ENCODE measurements around the gene GLTP. TPM values are rescaled to one million over a fixed set of nuclear protein-coding genes. Genes with fewer than 3 reads are reported as not detected.

GLTP gene
- total RNA-seq, 2 donors from 2014 or later = 15.2 to 20.9 TPM

DNA sequence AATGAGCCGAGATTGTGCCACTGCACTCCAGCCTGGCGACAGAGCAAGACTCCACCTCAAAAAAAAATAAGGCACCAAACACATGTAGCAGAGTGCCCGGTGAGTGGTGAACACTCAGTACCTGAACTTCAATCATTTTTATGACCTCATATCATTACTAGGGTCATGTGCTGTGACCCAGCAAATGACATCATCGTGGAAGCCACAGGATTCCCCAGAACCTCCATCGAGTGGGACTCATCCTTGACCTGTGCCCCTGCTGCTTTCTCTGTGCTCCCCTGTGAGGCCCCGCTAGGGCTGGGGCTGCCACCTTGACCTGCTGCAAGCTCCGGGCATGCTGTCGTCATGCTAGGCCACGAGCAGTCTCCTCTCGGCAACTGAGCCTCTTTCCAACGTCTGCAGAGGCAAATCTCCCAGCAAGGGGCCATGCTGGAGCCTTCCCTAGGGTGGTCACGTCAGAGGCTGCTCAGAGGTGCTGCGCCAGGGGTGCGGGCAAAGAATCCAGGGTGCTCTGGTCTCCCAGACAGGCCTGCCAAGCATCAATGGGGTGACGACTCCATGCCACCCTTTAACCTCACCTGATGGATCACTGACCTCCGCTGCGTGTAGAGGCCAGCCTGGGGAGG, 18.5 kb downstream of the GLTP start:
- Mint-ChIP-seq H3K4me3 (no peak overlapping the region), H3K4me1 (peaks cover 9% of the 10 kb centered on the region), H3K27me3 (ENCODE audit: insufficient read depth) (no peaks in the 10 kb centered on the region), H3K9me3 (no peaks in the 10 kb centered on the region), H3K36me3 (ENCODE audit: low read depth) (peaks cover 13% of the 10 kb centered on the region), H3K27ac (no peak overlapping the region)
- Histone ChIP-seq H3K27me3 (ENCODE audit: control insufficient read depth, insufficient read depth, low read length, poor library complexity, severe bottlenecking) (no peaks in the 10 kb centered on the region), H3K27ac (ENCODE audit: low read depth, low read length) (no peak overlapping the region), H3K4me1 (ENCODE audit: control insufficient read depth, insufficient read depth, low read length) (no peaks in the 10 kb centered on the region), H3K9me3 (ENCODE audit: control insufficient read depth, low read length) (no peaks in the 10 kb centered on the region), H3K9ac (ENCODE audit: extremely low read depth, low read length, poor library complexity, severe bottlenecking) (no peak overlapping the region), H3K4me3 (ENCODE audit: low read length) (no peak overlapping the region), H3K36me3 (ENCODE audit: control insufficient read depth, insufficient read depth, low read length) (peaks cover 9% of the 10 kb centered on the region)
- WGBS, 2 experiments (ENCODE audit: insufficient coverage in 1 of 2, insufficient read length in 1 of 2) = 91% methylated on average over 17 of the region's 17 CpGs
- DNase-seq = no peak
- TF ChIP-seq, protein P1, sequence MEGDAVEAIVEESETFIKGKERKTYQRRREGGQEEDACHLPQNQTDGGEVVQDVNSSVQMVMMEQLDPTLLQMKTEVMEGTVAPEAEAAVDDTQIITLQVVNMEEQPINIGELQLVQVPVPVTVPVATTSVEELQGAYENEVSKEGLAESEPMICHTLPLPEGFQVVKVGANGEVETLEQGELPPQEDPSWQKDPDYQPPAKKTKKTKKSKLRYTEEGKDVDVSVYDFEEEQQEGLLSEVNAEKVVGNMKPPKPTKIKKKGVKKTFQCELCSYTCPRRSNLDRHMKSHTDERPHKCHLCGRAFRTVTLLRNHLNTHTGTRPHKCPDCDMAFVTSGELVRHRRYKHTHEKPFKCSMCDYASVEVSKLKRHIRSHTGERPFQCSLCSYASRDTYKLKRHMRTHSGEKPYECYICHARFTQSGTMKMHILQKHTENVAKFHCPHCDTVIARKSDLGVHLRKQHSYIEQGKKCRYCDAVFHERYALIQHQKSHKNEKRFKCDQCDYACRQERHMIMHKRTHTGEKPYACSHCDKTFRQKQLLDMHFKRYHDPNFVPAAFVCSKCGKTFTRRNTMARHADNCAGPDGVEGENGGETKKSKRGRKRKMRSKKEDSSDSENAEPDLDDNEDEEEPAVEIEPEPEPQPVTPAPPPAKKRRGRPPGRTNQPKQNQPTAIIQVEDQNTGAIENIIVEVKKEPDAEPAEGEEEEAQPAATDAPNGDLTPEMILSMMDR (conservative IDR thresholded peaks at IDR 0.05) = no peak

DNA sequence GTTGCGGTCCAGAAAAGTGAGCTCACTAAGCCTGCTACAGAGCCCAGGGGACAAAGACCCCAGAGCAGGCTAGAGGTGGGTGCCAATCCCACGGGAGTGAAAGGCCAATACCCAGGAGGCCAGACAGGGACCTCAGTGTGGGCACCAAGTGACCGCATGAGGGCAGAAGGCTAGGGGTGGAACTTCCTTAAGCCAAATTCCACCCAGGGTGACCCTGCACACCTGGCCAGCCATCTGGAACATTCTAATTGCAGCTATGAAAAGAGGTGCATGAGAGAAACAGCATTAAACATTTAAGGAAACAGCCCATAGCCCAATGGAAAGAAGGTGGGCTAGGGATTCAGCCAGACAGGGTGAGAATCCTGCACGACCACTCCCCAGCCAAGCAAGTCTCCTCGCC, 19.4 kb downstream of the GLTP start:
- H3K9me3 ChIP-seq (ENCODE audit: control insufficient read depth, low read length) = no peaks in the 10 kb centered on the region
- Mint-ChIP-seq H3K27ac (peak overlapping the region; percentile 26), H3K36me3 (ENCODE audit: low read depth) (peaks cover 15% of the 10 kb centered on the region), H3K4me1 (peaks cover 9% of the 10 kb centered on the region), H3K9me3 (no peaks in the 10 kb centered on the region), H3K4me3 (no peak overlapping the region), H3K27me3 (ENCODE audit: insufficient read depth) (no peaks in the 10 kb centered on the region)
- no peak overlapping the region for H3K9ac ChIP-seq (ENCODE audit: extremely low read depth, low read length, poor library complexity, severe bottlenecking)
- H3K27me3 ChIP-seq (ENCODE audit: control insufficient read depth, insufficient read depth, low read length, poor library complexity, severe bottlenecking) = no peaks in the 10 kb centered on the region
- TF ChIP-seq, protein P1 (conservative IDR thresholded peaks at IDR 0.05) = no peak
- 91 to 100% methylated on average over 3 to 5 of the region's 5 CpGs for WGBS, 2 experiments (ENCODE audit: insufficient coverage in 1 of 2, insufficient read length in 1 of 2)
- H3K4me3 ChIP-seq (ENCODE audit: low read length) = no peak overlapping the region
- peaks cover 9% of the 10 kb centered on the region for H3K36me3 ChIP-seq (ENCODE audit: control insufficient read depth, insufficient read depth, low read length)
- H3K4me1 ChIP-seq (ENCODE audit: control insufficient read depth, insufficient read depth, low read length) = no peaks in the 10 kb centered on the region
- H3K27ac ChIP-seq (ENCODE audit: low read depth, low read length) = no peak overlapping the region
- no peak for DNase-seq

DNA sequence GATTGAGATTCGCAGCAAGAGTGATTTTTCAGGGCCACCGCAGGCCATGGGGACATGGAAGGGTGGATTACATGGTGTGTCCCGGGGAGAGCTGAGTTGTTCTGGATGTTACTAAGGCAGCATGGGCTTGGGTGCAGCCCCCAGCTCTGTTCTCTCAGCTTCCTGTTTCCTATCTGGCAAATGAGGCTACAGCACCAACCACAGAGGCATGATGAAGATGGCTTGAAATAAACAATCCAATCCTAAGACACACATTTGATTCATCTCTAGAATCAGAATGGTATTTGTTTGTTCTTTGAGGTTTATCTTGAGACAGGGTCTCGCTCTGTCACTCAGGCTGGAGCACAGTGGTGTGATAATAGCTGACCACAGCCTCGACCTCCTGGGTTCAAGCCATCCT, 21.6 kb downstream of the GLTP start:
- Histone ChIP-seq H3K9ac (ENCODE audit: extremely low read depth, low read length, poor library complexity, severe bottlenecking) (no peak overlapping the region), H3K9me3 (ENCODE audit: control insufficient read depth, low read length) (no peaks in the 10 kb centered on the region), H3K4me3 (ENCODE audit: low read length) (no peak overlapping the region), H3K27ac (ENCODE audit: low read depth, low read length) (no peak overlapping the region), H3K27me3 (ENCODE audit: control insufficient read depth, insufficient read depth, low read length, poor library complexity, severe bottlenecking) (no peaks in the 10 kb centered on the region), H3K4me1 (ENCODE audit: control insufficient read depth, insufficient read depth, low read length) (no peaks in the 10 kb centered on the region), H3K36me3 (ENCODE audit: control insufficient read depth, insufficient read depth, low read length) (peaks cover 9% of the 10 kb centered on the region)
- TF ChIP-seq, protein P1 (conservative IDR thresholded peaks at IDR 0.05) = no peak
- Mint-ChIP-seq H3K27me3 (ENCODE audit: insufficient read depth) (no peaks in the 10 kb centered on the region), H3K4me3 (no peak overlapping the region), H3K9me3 (no peaks in the 10 kb centered on the region), H3K36me3 (ENCODE audit: low read depth) (peaks cover 20% of the 10 kb centered on the region), H3K27ac (peak overlapping the region; percentile 69), H3K4me1 (no peaks in the 10 kb centered on the region)
- WGBS, 2 experiments (ENCODE audit: insufficient coverage in 1 of 2, insufficient read length in 1 of 2) = 94 to 96% methylated on average over 2 to 5 of the region's 5 CpGs
- DNase-seq = no peak
